BE2C (cell line): ENCODE data around the gene STK40.
A peak's percentile ranks its signal among the peaks of the same experiment; 100 is the strongest.

ENCODE experiments used
- DNase-seq: peaks from one replicate; pipeline ENCODE4 v3.0.0-alpha.2; 2020
- H3K27me3 ChIP-seq: fragments of 250-450 bp; sonication (Bioruptor Pico); 2 replicates; pipeline ENCODE4 v1.5.1; 2020; ENCODE audit warnings: mild to moderate bottlenecking
- H3K36me3 ChIP-seq: fragments of 250-450 bp; sonication (Bioruptor Pico); 2 replicates; pipeline ENCODE4 v1.5.1; 2020; ENCODE audit warnings: mild to moderate bottlenecking
- H3K4me1 ChIP-seq: fragments of 250-450 bp; sonication (Bioruptor Pico); 2 replicates; pipeline ENCODE4 v1.5.1; 2020
- H3K4me3 ChIP-seq: 2 replicates; pipeline ENCODE4 v1.5.1; 2011; ENCODE audit warnings: low read depth, low read length
- H3K9me3 ChIP-seq: fragments of 250-450 bp; sonication (Bioruptor Pico); 2 replicates; pipeline ENCODE4 v1.5.1; 2020
- CTCF ChIP-seq: IDR thresholded peaks from 2 replicates; pipeline ENCODE4 v1.5.1; 2012; ENCODE audit warnings: mild to moderate bottlenecking, low read depth, low read length

The STK40 gene

DNA sequence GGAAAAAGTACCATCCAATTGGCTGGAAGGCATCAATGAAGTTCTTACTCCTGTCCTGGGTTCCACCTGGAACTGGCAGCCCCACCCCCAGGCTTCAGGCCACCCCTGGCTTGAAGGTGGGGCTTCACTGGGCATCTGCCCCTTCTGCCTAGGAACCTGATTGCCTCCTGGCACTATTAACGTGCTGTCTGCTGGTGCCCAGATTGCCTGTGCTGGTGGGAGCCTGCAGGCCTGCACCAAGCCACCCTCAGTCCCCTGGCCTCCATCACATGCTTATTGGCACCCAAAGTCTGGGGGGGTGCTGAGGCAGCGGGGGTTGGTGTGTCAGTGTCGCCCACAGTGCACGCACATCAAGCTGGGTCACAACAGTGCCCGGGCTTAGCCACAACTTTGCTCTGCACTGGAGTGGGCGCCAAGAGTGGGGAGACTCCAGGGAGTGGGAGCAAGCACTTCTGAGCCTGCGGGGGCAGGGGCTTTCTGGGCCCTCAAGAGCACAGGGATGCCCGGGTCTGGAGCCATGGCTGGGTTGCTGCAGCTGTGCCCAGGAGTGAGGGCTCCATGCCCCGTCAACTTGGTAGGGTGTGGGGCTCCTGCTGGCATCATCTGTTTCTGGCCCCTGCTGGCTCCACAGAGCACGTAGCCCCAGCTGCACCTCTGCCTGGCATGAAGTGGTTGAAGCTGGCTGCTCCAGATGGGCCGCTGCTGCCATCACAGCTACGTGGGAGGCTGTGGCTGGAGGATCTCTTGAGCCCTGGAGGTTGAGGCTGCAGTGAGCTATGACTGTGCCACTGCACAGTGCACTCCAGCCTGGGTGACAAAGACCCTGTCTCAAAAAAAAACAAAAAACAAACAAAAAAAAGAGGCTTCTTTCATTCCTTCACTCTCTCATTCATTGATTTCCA is 16.1 kb upstream of the STK40 start:
- no peaks in the 10 kb centered on the region for H3K4me1 ChIP-seq
- TF ChIP-seq CTCF, result no peak
- H3K36me3 ChIP-seq, result no peaks in the 10 kb centered on the region
- no peak overlapping the region for H3K4me3 ChIP-seq
- H3K27me3 ChIP-seq, result no peaks in the 10 kb centered on the region
- H3K9me3 ChIP-seq, result no peaks in the 10 kb centered on the region
- no peak for DNase-seq

GRCh38 chr1:36400825-36401601 is 15.3 kb upstream of the STK40 start:
- peak; percentile 18 for DNase-seq
- no peak for TF ChIP-seq CTCF
- H3K27me3 ChIP-seq, result no peaks in the 10 kb centered on the region
- no peak overlapping the region for H3K4me3 ChIP-seq
- no peaks in the 10 kb centered on the region for H3K36me3 ChIP-seq
- H3K4me1 ChIP-seq, result no peaks in the 10 kb centered on the region
- no peaks in the 10 kb centered on the region for H3K9me3 ChIP-seq

DNA sequence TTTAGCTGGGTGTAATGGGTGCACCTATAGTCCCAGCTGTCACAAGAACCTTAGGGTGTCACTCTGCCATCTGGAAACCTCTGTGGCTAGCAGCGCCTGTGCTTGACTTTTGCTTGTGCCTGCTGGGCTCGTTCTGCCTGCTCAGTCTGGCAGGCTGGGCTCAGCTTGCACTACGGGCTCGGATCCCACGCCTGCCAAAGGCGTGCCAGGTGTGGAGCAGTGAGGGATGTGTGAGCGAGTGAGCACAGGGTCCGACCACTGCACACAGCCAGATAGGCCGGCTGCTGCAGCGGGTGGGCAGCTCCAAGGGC is 14.7 kb upstream of the STK40 start:
- no peaks in the 10 kb centered on the region for H3K9me3 ChIP-seq
- H3K4me1 ChIP-seq, result no peaks in the 10 kb centered on the region
- no peaks in the 10 kb centered on the region for H3K27me3 ChIP-seq
- TF ChIP-seq CTCF, result no peak
- no peak for DNase-seq
- no peak overlapping the region for H3K4me3 ChIP-seq
- no peaks in the 10 kb centered on the region for H3K36me3 ChIP-seq

DNA sequence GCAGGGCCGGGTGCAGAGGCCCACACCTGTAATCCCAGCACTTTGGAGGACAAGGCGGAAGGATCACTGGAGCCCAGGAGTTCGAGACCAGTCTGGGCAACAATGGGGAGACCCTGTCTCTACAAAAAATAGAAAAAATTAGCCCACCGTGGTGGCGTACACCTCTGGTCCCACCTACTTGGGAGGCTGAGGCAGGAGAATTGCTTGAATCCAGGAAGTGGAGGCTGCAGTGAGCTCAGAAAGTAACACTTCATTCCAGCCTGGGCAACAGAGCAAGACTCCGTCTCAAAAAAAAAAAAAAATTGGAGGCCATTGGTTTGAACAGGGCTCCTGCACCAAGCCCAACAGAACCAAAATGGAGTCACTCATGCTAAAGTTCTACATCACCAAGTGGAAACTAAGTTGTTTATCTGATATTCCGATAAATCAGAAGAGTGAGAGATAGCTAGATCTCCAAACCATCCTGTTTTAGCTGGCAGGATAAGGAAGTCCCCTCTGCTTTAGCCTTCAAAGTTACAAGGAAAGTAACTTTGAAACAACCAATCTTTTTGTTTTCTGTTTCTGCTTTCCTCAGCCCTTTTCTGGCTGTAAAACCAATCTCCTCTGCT is 12.8 kb upstream of the STK40 start:
- no peak overlapping the region; the same call in 1 of the 2 replicates for H3K4me3 ChIP-seq
- TF ChIP-seq CTCF, result no peak
- no peaks in the 10 kb centered on the region for H3K4me1 ChIP-seq
- H3K27me3 ChIP-seq, result no peaks in the 10 kb centered on the region
- H3K36me3 ChIP-seq, result peaks cover 4% of the 10 kb centered on the region; the same call in 1 of the 2 replicates
- no peak for DNase-seq
- no peaks in the 10 kb centered on the region for H3K9me3 ChIP-seq

DNA sequence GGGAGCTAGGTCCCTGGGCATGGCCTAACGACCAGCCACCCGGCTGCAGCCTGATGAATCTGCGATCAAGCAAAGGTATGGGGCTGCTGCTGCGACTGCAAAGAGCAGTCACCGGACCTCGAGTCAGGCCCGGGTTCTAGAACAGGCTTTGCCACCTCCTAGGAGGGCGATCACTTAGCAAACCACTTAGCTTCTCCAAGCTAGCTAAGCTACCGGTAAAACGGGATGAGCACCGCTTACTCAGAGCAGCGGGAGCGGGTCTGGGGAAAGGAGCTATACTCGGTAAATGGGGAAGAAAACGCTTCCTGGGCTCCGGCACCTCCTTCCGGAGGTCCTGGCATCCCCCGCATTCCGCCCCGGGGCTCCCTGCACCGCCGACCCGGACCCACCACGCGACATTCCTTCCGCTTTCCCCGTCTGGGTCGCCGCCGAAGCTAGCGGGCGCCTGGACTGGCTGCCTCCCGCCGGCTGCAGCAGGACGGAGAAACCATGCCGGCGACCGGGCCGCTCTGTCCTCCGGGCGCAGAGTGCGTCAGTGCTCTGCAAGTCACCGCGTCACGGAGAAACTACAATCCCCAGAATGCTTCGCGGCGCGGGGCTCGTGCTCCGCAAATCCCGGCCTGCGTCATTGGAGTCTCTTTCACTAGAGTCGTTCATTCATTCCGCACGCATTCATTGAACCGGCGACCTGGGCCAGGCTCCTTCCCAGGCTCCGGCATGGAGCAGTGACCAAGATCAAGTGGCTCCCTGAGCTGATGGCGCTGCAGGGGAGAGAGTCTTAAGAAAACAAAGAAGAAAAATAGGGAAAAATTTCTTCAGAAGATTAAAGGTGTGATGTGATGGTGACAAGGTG is 11.9 kb upstream of the STK40 start, which contains the start of gene LSM10:
TSS of gene LSM10 (minus strand) at position 531 of the 853 bp plus-strand sequence. CDS start 3,779 bp downstream, outside the sequence.
- H3K9me3 ChIP-seq, result no peaks in the 10 kb centered on the region
- peak; percentile 88 for DNase-seq
- peak within 1 kb of the TSS; percentile 85 for H3K4me3 ChIP-seq
- H3K27me3 ChIP-seq, result no peaks in the 10 kb centered on the region
- no peak for TF ChIP-seq CTCF
- H3K36me3 ChIP-seq, result peaks cover 4% of the 10 kb centered on the region; the same call in 1 of the 2 replicates
- no peaks in the 10 kb centered on the region for H3K4me1 ChIP-seq
